Caco-2 (cell line): ENCODE results near the gene TP53TG5. TPM values are rescaled to one million over a fixed set of nuclear protein-coding genes. Genes with fewer than 3 reads are reported as not detected.

ENCODE experiments used
- BruUV-seq: library from RNA; stranded (reverse); fragments of 400-500 nt; replicated peaks from 2 replicates; lab custom pipeline; 2021; lab: Mats Ljungman, UMichigan
- CTCF ChIA-PET: fragments of 300-600 bp; sonication (Branson Sonifier 250); formaldehyde crosslinking; loops from one replicate; lab custom pipeline; 2022; ENCODE audit warnings: antibody characterized with exemption; lab: Charles Lee
- POLR2A ChIA-PET: fragments of 300-600 bp; sonication (Branson Sonifier 250); formaldehyde crosslinking; loops from one replicate; lab custom pipeline; 2022; ENCODE audit warnings: antibody characterized with exemption; lab: Charles Lee
- DNase-seq, 2 experiments: peaks; one replicate each; pipeline versions ENCODE4 v3.0.0 to v3.0.0-alpha.2; 2020 to 2022
- H3K27me3 ChIP-seq: replicated peaks from 2 replicates; pipeline ENCODE4 v1.6.0; 2011; ENCODE audit warnings: low read length; ENCODE audit not compliant: control insufficient read depth, insufficient read depth
- H3K36me3 ChIP-seq: 2 replicates; pipeline ENCODE4 v1.5.1; 2011; ENCODE audit warnings: low read length; ENCODE audit not compliant: control insufficient read depth, insufficient read depth
- H3K4me1 ChIP-seq: fragments of 250-450 bp; sonication (Bioruptor Pico); 2 replicates; pipeline ENCODE4 v1.5.1; 2020; ENCODE audit warnings: mild to moderate bottlenecking
- H3K4me3 ChIP-seq: 2 replicates; pipeline ENCODE4 v1.5.1; 2011; ENCODE audit warnings: low read depth, mild to moderate bottlenecking, control low read depth, low read length
- H3K9me3 ChIP-seq: fragments of 250-450 bp; sonication (Bioruptor Pico); 2 replicates; pipeline ENCODE4 v1.5.1; 2020; ENCODE audit warnings: mild to moderate bottlenecking, moderate library complexity
- H3K27ac Mint-ChIP-seq: one replicate; pipeline ENCODE4 v1.8.0; 2022; ENCODE audit warnings: mixed read lengths; ENCODE audit not compliant: unreplicated experiment
- H3K27me3 Mint-ChIP-seq: one replicate; pipeline ENCODE4 v1.8.0; 2022; ENCODE audit warnings: mixed read lengths; ENCODE audit not compliant: insufficient read depth, unreplicated experiment
- H3K36me3 Mint-ChIP-seq: one replicate; pipeline ENCODE4 v1.8.0; 2022; ENCODE audit warnings: mild to moderate bottlenecking, mixed read lengths; ENCODE audit not compliant: insufficient read depth, unreplicated experiment
- H3K4me1 Mint-ChIP-seq: one replicate; pipeline ENCODE4 v1.8.0; 2022; ENCODE audit warnings: low read depth, mixed read lengths; ENCODE audit not compliant: unreplicated experiment
- H3K4me3 Mint-ChIP-seq: one replicate; pipeline ENCODE4 v1.8.0; 2022; ENCODE audit warnings: mild to moderate bottlenecking, moderate library complexity, mixed read lengths; ENCODE audit not compliant: unreplicated experiment
- H3K9me3 Mint-ChIP-seq: one replicate; pipeline ENCODE4 v1.8.0; 2022; ENCODE audit warnings: mixed read lengths; ENCODE audit not compliant: unreplicated experiment
- CTCF ChIP-seq, 2 experiments: fragments of 200-600 bp in 1 of 2; IDR thresholded peaks; 1 replicate in 1 of 2; 2 replicates in 1 of 2; pipeline versions ENCODE4 v1.5.1 to v1.8.0; 2011 to 2022; ENCODE audit warnings: antibody characterized with exemption in 1 of 2, control low read depth in 1 of 2, inconsistent platforms in 1 of 2, low read depth in 1 of 2, low read length in 1 of 2, mild to moderate bottlenecking in 1 of 2, moderate library complexity in 1 of 2; ENCODE audit not compliant: insufficient read depth in 1 of 2, severe bottlenecking in 1 of 2, unreplicated experiment in 1 of 2
- intact Hi-C: fragments of 100-400 bp; cut with micrococcal nuclease; formaldehyde crosslinking; loops from one replicate; pipeline ENCODE4 v1.10.0; 2022; ENCODE audit not compliant: unreplicated experiment
- total RNA-seq: library from RNA; stranded (reverse); gene quantifications from 2 replicates; pipeline ENCODE4 v1.2.3, GENCODE V29; 2022

The TP53TG5 gene
- total RNA-seq, 1 experiment from 2014 or later: not detected

GRCh38 chr20:45358282-45359068 lies 19.6 kb downstream of the TP53TG5 start:
- no peaks in the 10 kb centered on the region for H3K9me3 Mint-ChIP-seq
- no peak for TF ChIP-seq CTCF (IDR thresholded peaks at IDR 0.05; ENCODE audit: insufficient read depth in 1 of 2, low read depth in 1 of 2, low read length in 1 of 2, severe bottlenecking in 1 of 2, unreplicated experiment in 1 of 2)
- peaks cover 68% of the 10 kb centered on the region for H3K4me1 ChIP-seq
- H3K36me3 ChIP-seq: no peaks in the 10 kb centered on the region
- BruUV-seq: no TSS peak
- peaks cover 67% of the 10 kb centered on the region for H3K4me1 Mint-ChIP-seq
- intact Hi-C loops: no loop called here
- H3K36me3 Mint-ChIP-seq: peaks cover 17% of the 10 kb centered on the region
- ChIA-PET POLR2A (interaction anchor here (0.7 to 10.3 kb wide), 3 partner anchors 14 to 86 kb away, joined by 3 to 229 read pairs (median 4); partner anchors contain the start of gene SDC4), CTCF (interaction anchor here (0.7 to 8.0 kb wide), 10 partner anchors 12 to 91 kb away, joined by 3 to 134 read pairs (median 7); no protein-coding TSS in a partner anchor)
- no peaks in the 10 kb centered on the region for H3K27me3 ChIP-seq
- H3K27ac Mint-ChIP-seq: peak overlapping the region; percentile 91
- no peak overlapping the region for H3K4me3 Mint-ChIP-seq
- no peaks in the 10 kb centered on the region for H3K9me3 ChIP-seq
- H3K27me3 Mint-ChIP-seq: no peaks in the 10 kb centered on the region
- no peak overlapping the region for H3K4me3 ChIP-seq
- DNase-seq: no peak

DNA sequence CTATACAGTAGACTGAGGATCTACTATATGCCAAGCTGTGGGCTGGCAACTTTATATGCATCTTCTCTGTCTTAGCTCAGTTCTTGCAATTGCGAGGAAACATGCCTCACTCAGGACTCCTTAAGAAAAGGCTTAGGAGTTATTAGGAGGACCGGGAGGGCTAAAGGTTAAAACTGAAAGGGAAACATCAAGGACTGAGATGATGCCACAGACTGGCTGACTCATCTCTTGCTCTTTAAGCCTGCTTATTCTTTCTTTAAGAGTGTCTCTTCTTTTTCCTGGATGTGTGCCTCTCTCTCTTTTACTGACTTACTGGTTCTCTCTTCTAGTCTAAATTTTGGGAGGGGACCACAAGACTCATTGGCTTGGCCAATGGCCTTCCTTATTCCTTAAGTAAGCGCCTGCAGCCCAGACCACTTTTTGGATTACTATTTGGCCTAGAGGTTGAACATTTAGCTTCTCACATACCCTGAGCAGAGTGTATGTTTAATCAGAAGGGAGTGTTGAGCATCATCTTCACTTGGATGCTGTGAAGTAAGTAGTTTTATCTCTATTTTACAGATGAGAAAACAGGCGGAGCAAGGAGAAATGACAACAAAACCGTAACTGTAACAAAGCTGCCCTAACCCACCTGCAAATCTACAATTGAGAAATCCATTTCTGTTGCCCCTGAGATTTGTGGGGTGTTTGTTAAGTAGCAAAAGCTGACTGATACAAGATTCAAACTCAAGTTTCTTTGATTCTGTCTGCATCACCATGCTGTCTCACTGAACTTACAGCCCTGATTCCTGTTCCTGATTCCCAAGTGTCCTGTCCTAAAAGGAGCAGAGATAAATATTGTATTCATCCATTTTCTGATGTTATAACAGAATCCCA lies 22.7 kb downstream of the TP53TG5 start:
- no peak for TF ChIP-seq CTCF (IDR thresholded peaks at IDR 0.05; ENCODE audit: insufficient read depth in 1 of 2, low read depth in 1 of 2, low read length in 1 of 2, severe bottlenecking in 1 of 2, unreplicated experiment in 1 of 2)
- Mint-ChIP-seq H3K4me3 (no peak overlapping the region), H3K4me1 (peaks cover 52% of the 10 kb centered on the region), H3K9me3 (no peaks in the 10 kb centered on the region), H3K27me3 (no peaks in the 10 kb centered on the region), H3K36me3 (no peaks in the 10 kb centered on the region), H3K27ac (no peak overlapping the region)
- no TSS peak for BruUV-seq
- CTCF ChIA-PET: interaction anchor here (1.4 kb wide), 1 partner anchor 32 kb away, joined by 5 read pairs; no protein-coding TSS in a partner anchor
- no peak for DNase-seq
- Histone ChIP-seq H3K27me3 (no peaks in the 10 kb centered on the region), H3K4me3 (no peak overlapping the region), H3K36me3 (no peaks in the 10 kb centered on the region), H3K4me1 (peaks cover 46% of the 10 kb centered on the region), H3K9me3 (no peaks in the 10 kb centered on the region)
- POLR2A ChIA-PET: interaction anchor here (0.9 to 1.2 kb wide), 3 partner anchors 8 to 32 kb away, joined by 3 to 7 read pairs (median 4); no protein-coding TSS in a partner anchor
- intact Hi-C loops: no loop called here
